Measurements from ENCODE around the gene IL12RB2. TPM values are rescaled to one million over a fixed set of nuclear protein-coding genes. Genes with fewer than 3 reads are reported as not detected.

IL12RB2 gene
- total RNA-seq, 4 donors from 2014 or later: 0.87 to 6.5 (median 1.7) TPM

- Histone ChIP-seq H3K9me3 (no peaks in the 10 kb centered on the region), H3K27me3 (no peaks in the 10 kb centered on the region), H3K36me3 (peaks cover 0 to 38% (median 15%) of the 10 kb centered on the region in 3 donors), H3K4me1 (peaks cover 0 to 43% (median 22%) of the 10 kb centered on the region in 4 donors), H3K4me3 (peak overlapping the region; percentile 82 to 87 (median 84)), H3K27ac (peak overlapping the region in 1 of 4 donors; percentile 29)
- TF ChIP-seq POLR2A (IDR thresholded peaks at IDR 0.05) (no peak), EP300 (IDR thresholded peaks at IDR 0.05) (no peak), CTCF (IDR thresholded peaks at IDR 0.05) (no peak)
- WGBS, 2 donors: 2 to 9% methylated on average over 2 of the region's 2 CpGs
- DNase-seq (ENCODE audit: low spot score in 2 of 2): no peak
Observed at GRCh38 chr1:67427465-67427864, 119.8 kb downstream of the IL12RB2 start.

GRCh38 chr1:67427947-67428346 lies 120.3 kb downstream of the IL12RB2 start:
- DNase-seq (ENCODE audit: low spot score in 2 of 2): no peak
- peaks cover 0 to 33% (median 12%) of the 10 kb centered on the region in 3 donors for H3K36me3 ChIP-seq
- no peaks in the 10 kb centered on the region for H3K9me3 ChIP-seq
- H3K27me3 ChIP-seq: no peaks in the 10 kb centered on the region
- 1 to 3% methylated on average over 3 of the region's 3 CpGs for WGBS, 2 donors
- peak overlapping the region in 1 of 4 donors; percentile 29 for H3K27ac ChIP-seq
- H3K4me3 ChIP-seq: peak overlapping the region; percentile 82 to 87 (median 84)
- TF ChIP-seq CTCF (IDR thresholded peaks at IDR 0.05) (no peak), POLR2A (IDR thresholded peaks at IDR 0.05) (no peak), EP300 (IDR thresholded peaks at IDR 0.05) (no peak)
- H3K4me1 ChIP-seq: peaks cover 0 to 44% (median 22%) of the 10 kb centered on the region in 4 donors

GRCh38 chr1:67429011-67429527 lies 121.4 kb downstream of the IL12RB2 start:
- DNase-seq (ENCODE audit: low spot score in 2 of 2): peak in 1 of 2 donors; percentile 14
- Histone ChIP-seq H3K36me3 (peaks cover 0 to 21% (median 7%) of the 10 kb centered on the region in 3 donors), H3K27me3 (no peaks in the 10 kb centered on the region), H3K4me3 (peak overlapping the region; percentile 82 to 87 (median 84)), H3K9me3 (no peaks in the 10 kb centered on the region), H3K27ac (peak overlapping the region; percentile 88 to 96 (median 92)), H3K4me1 (peaks cover 0 to 50% (median 22%) of the 10 kb centered on the region in 4 donors)
- no peak for TF ChIP-seq CTCF (IDR thresholded peaks at IDR 0.05)
- no peak for TF ChIP-seq POLR2A (IDR thresholded peaks at IDR 0.05)
- TF ChIP-seq EP300 (IDR thresholded peaks at IDR 0.05): peak in 1 of 2 donors; percentile 15
- 0% methylated on average over 25 of the region's 25 CpGs for WGBS, 2 donors

- peak overlapping the region; percentile 82 to 87 (median 84) for H3K4me3 ChIP-seq
- H3K9me3 ChIP-seq: no peaks in the 10 kb centered on the region
- peaks cover 0 to 15% (median 7%) of the 10 kb centered on the region in 3 donors for H3K36me3 ChIP-seq
- WGBS, 2 donors: 1% methylated on average over 61 to 64 of the region's 69 CpGs
- peak overlapping the region; percentile 88 to 96 (median 92) for H3K27ac ChIP-seq
- no peaks in the 10 kb centered on the region for H3K27me3 ChIP-seq
- DNase-seq (ENCODE audit: low spot score in 2 of 2): no peak
- H3K4me1 ChIP-seq: peaks cover 0 to 56% (median 22%) of the 10 kb centered on the region in 4 donors
- TF ChIP-seq CTCF (IDR thresholded peaks at IDR 0.05): no peak
- TF ChIP-seq POLR2A (IDR thresholded peaks at IDR 0.05): peak in 1 of 2 donors; percentile 89
Observed at GRCh38 chr1:67429528-67430357, 122.1 kb downstream of the IL12RB2 start.

Data from tibial nerve (tissue), 4 donors.